ENCODE data around the gene STK17A.

GRCh38 chr7:43553999-43554398 lies 28.9 kb upstream of the STK17A start:
- TF ChIP-seq POLR2A (IDR thresholded peaks at IDR 0.05), result no peak
- no peak for TF ChIP-seq CTCF (IDR thresholded peaks at IDR 0.05)

Data from ovary (tissue), 3 donors.